ENCODE data around the gene CAPN1.

CAPN1 gene

DNA sequence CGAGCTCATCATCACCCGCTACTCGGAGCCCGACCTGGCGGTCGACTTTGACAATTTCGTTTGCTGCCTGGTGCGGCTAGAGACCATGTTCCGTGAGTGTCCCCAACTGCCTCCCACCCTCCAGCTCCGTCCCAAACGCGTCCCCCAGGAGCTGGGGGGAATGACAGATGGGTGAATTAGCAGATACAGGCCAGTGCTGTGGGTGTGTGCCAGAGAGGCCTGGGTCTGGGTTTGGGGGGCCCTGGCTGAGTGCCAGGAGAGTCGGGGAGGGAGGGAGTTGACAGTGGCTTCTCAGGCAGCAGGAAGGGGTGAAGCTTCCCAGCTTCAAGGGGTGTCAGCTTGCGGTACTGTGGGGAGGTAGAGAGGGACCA is 28.6 kb downstream of the CAPN1 start:
- Histone ChIP-seq H3K4me3 (ENCODE audit: low read length) (no peak overlapping the region), H3K4me1 (ENCODE audit: insufficient read depth, low read length) (no peaks in the 10 kb centered on the region), H3K36me3 (ENCODE audit: insufficient read depth, low read length) (peaks cover 25% of the 10 kb centered on the region), H2AFZ (ENCODE audit: low read depth, low read length) (no peak overlapping the region), H3K9me3 (ENCODE audit: low read length) (no peaks in the 10 kb centered on the region), H3K27me3 (ENCODE audit: insufficient read depth, low read length) (no peaks in the 10 kb centered on the region)

DNA sequence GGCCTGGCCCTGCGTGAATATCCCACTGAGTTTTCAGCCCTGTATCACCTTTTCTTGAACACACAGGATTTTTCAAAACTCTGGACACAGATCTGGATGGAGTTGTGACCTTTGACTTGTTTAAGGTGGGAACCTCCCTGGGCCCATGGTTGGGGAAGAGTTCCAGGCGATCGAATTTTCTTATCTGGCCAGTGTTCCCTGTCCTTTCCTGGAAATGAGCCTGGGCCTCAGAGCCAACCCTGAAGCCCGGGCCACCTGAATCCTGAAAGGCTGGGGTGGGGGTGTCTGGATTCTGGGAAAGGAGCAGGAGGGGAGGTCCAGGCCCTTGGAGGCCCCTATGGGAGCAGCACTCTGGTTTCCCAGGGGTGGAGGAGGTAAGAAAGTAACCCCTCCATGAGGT is 29.0 kb downstream of the CAPN1 start:
- Histone ChIP-seq H3K9me3 (ENCODE audit: low read length) (no peaks in the 10 kb centered on the region), H3K27me3 (ENCODE audit: insufficient read depth, low read length) (no peaks in the 10 kb centered on the region), H3K4me3 (ENCODE audit: low read length) (no peak overlapping the region), H3K36me3 (ENCODE audit: insufficient read depth, low read length) (peaks cover 21% of the 10 kb centered on the region), H2AFZ (ENCODE audit: low read depth, low read length) (no peak overlapping the region), H3K4me1 (ENCODE audit: insufficient read depth, low read length) (no peaks in the 10 kb centered on the region)

- Histone ChIP-seq H3K9me3 (ENCODE audit: low read length) (no peaks in the 10 kb centered on the region), H3K4me3 (ENCODE audit: low read length) (no peak overlapping the region), H2AFZ (ENCODE audit: low read depth, low read length) (no peak overlapping the region), H3K36me3 (ENCODE audit: insufficient read depth, low read length) (peaks cover 13% of the 10 kb centered on the region), H3K4me1 (ENCODE audit: insufficient read depth, low read length) (no peaks in the 10 kb centered on the region), H3K27me3 (ENCODE audit: insufficient read depth, low read length) (no peaks in the 10 kb centered on the region)
These were observed 29.8 kb downstream of the CAPN1 start for GRCh38 chr11:65211293-65212105.

DNA sequence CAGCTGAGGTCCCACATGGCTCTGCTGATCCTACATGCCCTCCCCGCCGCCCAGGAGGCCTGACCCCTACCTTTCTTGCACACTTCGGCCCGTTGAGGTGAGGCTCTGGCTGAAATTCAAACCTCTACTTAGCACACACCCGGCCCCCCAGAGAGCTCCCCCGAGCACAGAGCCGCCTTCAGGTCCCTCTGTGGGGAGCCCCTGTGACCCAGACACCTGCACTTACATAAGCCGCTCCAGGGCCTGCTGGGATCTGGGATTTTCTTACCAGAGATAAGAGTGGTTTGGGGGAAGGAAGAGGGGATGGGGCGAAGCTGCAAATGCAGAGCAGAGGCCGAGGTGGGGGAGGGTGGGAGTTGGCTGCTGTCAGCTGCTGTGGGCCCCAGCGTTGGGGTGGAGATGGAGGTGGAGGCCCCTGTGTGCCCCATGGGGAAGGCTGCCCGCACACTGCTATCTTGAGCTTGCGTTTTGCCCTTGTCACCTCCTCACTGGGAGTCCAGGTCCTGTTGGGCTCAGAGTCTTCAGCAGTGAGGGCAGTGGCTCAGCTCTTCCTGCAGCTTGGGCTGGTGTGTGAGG is 30.6 kb downstream of the CAPN1 start:
- Histone ChIP-seq H3K27me3 (ENCODE audit: insufficient read depth, low read length) (no peaks in the 10 kb centered on the region), H2AFZ (ENCODE audit: low read depth, low read length) (no peak overlapping the region), H3K4me3 (ENCODE audit: low read length) (no peak overlapping the region), H3K9me3 (ENCODE audit: low read length) (no peaks in the 10 kb centered on the region), H3K36me3 (ENCODE audit: insufficient read depth, low read length) (peaks cover 12% of the 10 kb centered on the region), H3K4me1 (ENCODE audit: insufficient read depth, low read length) (no peaks in the 10 kb centered on the region)

DNA sequence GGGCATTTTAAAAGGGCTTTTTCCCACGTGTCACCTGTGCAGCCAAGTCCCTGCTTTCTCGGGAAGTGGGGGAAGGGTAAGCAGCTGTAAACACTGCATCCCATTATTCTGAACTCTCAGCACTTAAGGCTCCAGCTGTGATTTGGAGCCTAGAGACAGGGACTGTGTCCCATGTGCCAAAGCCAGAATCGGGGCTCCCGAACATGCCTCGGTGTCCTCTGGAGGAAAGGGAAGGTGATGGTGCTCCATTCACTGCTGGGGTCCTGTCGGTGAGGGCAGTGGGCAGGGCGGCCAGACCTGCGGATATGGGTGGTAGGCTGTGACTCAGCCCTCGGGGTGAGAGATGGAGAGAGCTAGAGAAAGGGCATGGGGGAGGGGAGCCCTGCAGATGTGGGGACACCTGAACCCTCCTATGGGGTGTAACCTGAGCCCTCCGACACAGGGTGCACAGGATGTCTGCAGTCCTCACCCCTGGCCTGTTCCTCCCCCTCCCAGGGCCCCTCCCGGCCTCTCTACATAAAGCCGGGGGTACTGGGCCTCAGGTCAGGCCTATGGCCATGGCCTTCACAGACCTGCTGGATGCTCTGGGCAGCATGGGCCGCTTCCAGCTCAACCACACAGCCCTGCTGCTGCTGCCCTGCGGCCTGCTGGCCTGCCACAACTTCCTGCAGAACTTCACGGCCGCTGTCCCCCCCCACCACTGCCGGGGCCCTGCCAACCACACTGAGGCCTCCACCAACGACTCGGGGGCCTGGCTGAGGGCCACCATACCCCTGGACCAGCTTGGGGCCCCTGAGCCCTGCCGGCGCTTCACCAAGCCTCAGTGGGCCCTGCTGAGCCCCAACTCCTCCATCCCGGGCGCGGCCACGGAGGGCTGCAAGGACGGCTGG is 31.8 kb downstream of the CAPN1 start:
- Histone ChIP-seq H3K4me1 (ENCODE audit: insufficient read depth, low read length) (no peaks in the 10 kb centered on the region), H3K27me3 (ENCODE audit: insufficient read depth, low read length) (no peaks in the 10 kb centered on the region), H3K9me3 (ENCODE audit: low read length) (no peaks in the 10 kb centered on the region), H2AFZ (ENCODE audit: low read depth, low read length) (no peak overlapping the region), H3K4me3 (ENCODE audit: low read length) (no peak overlapping the region), H3K36me3 (ENCODE audit: insufficient read depth, low read length) (peaks cover 12% of the 10 kb centered on the region)

GRCh38 chr11:65214212-65214845 is 32.6 kb downstream of the CAPN1 start:
- no peak overlapping the region for H2AFZ ChIP-seq (ENCODE audit: low read depth, low read length)
- H3K36me3 ChIP-seq (ENCODE audit: insufficient read depth, low read length), result peaks cover 12% of the 10 kb centered on the region
- H3K27me3 ChIP-seq (ENCODE audit: insufficient read depth, low read length), result no peaks in the 10 kb centered on the region

DNA sequence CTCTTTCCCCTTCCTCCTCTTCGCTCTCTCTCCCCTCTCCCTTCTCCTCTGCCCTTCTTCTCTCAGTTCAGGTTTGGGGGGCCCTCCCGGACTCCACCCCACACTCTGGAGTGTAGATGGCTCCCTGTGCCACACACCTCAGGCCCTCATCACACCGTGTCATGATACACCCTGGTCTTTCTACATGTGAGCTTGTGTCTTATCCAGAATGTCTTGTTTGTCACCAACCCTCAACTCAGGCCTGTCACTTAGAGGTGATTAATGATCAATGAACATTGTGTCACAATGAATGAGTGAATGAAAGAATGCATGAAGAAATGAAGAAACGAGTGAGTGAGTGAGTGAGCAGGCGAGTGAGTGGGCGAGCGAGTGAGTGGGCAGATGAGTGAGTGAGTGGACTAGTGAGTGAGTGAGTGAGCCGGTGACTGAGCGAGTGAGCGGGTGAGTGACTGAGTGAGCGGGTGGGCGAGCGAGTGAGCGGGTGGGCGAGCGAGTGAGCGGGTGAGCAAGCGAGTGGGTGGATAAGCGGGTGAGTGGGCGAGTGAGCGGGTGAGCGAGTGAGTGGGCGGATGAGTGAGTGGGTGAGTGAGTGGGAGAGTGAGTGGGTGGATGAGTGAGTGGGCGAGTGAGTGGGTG is 33.8 kb downstream of the CAPN1 start:
- Histone ChIP-seq H3K4me1 (ENCODE audit: insufficient read depth, low read length) (no peaks in the 10 kb centered on the region), H3K27me3 (ENCODE audit: insufficient read depth, low read length) (no peaks in the 10 kb centered on the region), H2AFZ (ENCODE audit: low read depth, low read length) (no peak overlapping the region), H3K9me3 (ENCODE audit: low read length) (no peaks in the 10 kb centered on the region), H3K4me3 (ENCODE audit: low read length) (no peak overlapping the region), H3K36me3 (ENCODE audit: insufficient read depth, low read length) (no peaks in the 10 kb centered on the region)

More at GRCh38 chr11:65214212-65214845, 32.6 kb downstream of the CAPN1 start:
- Histone ChIP-seq H3K9me3 (ENCODE audit: low read length) (no peaks in the 10 kb centered on the region), H3K4me1 (ENCODE audit: insufficient read depth, low read length) (no peaks in the 10 kb centered on the region), H3K4me3 (ENCODE audit: low read length) (no peak overlapping the region)

DNA sequence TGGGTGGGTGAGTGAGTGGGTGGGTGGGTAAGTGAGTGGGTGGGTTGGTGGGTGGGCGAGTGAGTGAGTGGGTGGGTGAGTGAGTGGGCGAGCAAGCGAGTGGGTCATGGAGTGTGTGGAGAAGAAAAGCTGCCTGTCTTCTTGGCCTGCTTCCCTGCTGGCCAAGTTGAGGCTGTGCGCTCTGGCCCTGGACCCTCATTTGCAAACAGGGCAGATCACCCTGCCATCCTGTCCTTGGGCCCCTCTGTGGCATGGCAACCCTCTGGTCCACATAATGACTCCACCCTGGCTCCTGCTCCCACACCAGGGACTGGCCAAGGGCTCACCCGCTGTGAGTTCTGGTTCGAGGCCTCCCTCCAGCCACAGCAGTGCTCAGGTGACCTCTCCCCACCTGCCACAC is 35.1 kb downstream of the CAPN1 start:
- no peak overlapping the region for H2AFZ ChIP-seq (ENCODE audit: low read depth, low read length)
- no peaks in the 10 kb centered on the region for H3K4me1 ChIP-seq (ENCODE audit: insufficient read depth, low read length)
- no peak overlapping the region for H3K4me3 ChIP-seq (ENCODE audit: low read length)
- H3K9me3 ChIP-seq (ENCODE audit: low read length), result no peaks in the 10 kb centered on the region
- no peaks in the 10 kb centered on the region for H3K27me3 ChIP-seq (ENCODE audit: insufficient read depth, low read length)
- no peaks in the 10 kb centered on the region for H3K36me3 ChIP-seq (ENCODE audit: insufficient read depth, low read length)

DNA sequence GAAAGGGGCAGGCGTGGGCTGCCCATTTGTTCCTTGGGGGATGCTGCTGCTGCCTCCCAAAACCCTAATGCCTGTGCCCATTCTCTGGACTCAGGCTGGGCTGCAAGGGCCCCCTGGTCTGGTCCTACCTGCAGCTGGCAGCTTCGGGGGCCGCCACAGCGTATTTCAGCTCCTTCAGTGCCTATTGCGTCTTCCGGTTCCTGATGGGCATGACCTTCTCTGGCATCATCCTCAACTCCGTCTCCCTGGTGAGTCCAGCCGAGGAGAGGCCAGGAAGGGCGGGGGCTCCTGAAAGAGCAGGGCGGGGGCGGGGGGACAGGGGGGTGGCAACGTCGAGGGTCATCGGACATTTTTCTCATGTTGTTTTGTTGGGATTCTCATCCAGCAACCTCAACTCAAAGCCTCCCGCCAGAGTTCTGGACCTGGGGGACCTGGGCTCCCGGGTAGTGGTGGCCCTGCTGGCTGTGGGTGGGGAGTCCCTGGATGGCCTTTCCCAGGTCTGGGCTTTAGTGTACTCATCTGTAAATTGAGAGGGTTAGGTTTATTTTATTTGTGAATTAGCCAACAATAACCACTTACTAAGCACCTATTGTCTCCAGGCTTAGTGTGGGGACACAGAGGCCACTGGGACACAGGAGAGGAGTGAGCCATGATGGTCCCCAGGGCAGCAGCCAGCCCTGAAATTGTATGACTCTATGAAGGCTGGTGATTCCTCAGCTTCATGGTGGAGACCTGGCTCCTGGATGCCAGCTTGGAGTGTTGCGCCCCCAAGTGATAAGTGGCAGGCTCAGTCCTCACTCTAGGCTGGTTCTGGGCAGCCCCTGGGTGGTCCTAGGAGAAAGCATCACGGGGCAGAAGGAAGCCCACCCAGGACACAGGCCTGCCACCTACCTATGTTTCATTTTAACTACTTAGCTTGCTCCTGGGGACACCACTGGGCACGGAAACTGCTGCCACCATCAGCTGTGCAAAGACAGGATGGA is 36.0 kb downstream of the CAPN1 start:
- Histone ChIP-seq H3K4me1 (ENCODE audit: insufficient read depth, low read length) (no peaks in the 10 kb centered on the region), H3K27me3 (ENCODE audit: insufficient read depth, low read length) (peaks cover 2% of the 10 kb centered on the region), H3K36me3 (ENCODE audit: insufficient read depth, low read length) (no peaks in the 10 kb centered on the region), H3K9me3 (ENCODE audit: low read length) (no peaks in the 10 kb centered on the region), H2AFZ (ENCODE audit: low read depth, low read length) (no peak overlapping the region), H3K4me3 (ENCODE audit: low read length) (no peak overlapping the region)

GRCh38 chr11:65218446-65218845 is 36.7 kb downstream of the CAPN1 start:
- Histone ChIP-seq H3K4me1 (ENCODE audit: insufficient read depth, low read length) (no peaks in the 10 kb centered on the region), H3K36me3 (ENCODE audit: insufficient read depth, low read length) (no peaks in the 10 kb centered on the region), H3K4me3 (ENCODE audit: low read length) (no peak overlapping the region), H3K27me3 (ENCODE audit: insufficient read depth, low read length) (peaks cover 2% of the 10 kb centered on the region), H3K9me3 (ENCODE audit: low read length) (peaks cover 2% of the 10 kb centered on the region), H2AFZ (ENCODE audit: low read depth, low read length) (no peak overlapping the region)

DNA sequence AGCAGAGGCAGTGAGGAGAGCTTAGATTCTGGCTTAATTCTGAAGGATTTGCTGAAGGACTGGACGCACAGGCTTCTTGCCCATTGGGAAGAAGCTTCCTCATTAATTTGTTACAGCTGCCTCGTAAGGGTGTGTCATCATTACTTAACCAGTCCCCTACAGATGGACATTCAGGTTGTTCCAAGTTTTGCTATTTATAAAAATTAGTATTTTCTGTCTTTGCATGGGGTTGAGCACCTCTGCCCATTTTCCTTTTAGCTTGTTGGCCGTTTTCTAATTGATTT is 38.1 kb downstream of the CAPN1 start:
- Histone ChIP-seq H2AFZ (ENCODE audit: low read depth, low read length) (no peak overlapping the region), H3K36me3 (ENCODE audit: insufficient read depth, low read length) (no peaks in the 10 kb centered on the region), H3K9me3 (ENCODE audit: low read length) (peaks cover 2% of the 10 kb centered on the region), H3K27me3 (ENCODE audit: insufficient read depth, low read length) (peaks cover 2% of the 10 kb centered on the region), H3K4me3 (ENCODE audit: low read length) (no peak overlapping the region), H3K4me1 (ENCODE audit: insufficient read depth, low read length) (no peaks in the 10 kb centered on the region)

- H3K9me3 ChIP-seq (ENCODE audit: low read length), result peaks cover 2% of the 10 kb centered on the region
- H3K27me3 ChIP-seq (ENCODE audit: insufficient read depth, low read length), result peaks cover 2% of the 10 kb centered on the region
- H3K4me3 ChIP-seq (ENCODE audit: low read length), result no peak overlapping the region
- peaks cover 5% of the 10 kb centered on the region for H3K4me1 ChIP-seq (ENCODE audit: insufficient read depth, low read length)
- no peak overlapping the region for H2AFZ ChIP-seq (ENCODE audit: low read depth, low read length)
- no peaks in the 10 kb centered on the region for H3K36me3 ChIP-seq (ENCODE audit: insufficient read depth, low read length)
These were observed 39.3 kb downstream of the CAPN1 start for GRCh38 chr11:65221026-65221425.

Data from neuron (in vitro differentiated cells).